Central memory CD4-positive, alpha-beta T cell (primary cell): Measurements from ENCODE around the gene SLC25A12.
"Not testable (repeated sequence)": the region's sequence is repeated elsewhere in the genome, so short reads cannot be mapped to it uniquely, and the experiment has no call there.

ENCODE experiments used
- DNase-seq: peaks from one replicate; pipeline ENCODE4 v3.0.0; 2022

SLC25A12 gene

GRCh38 chr2:171822525-171823322 is 71.3 kb downstream of the SLC25A12 start:
- no peak for DNase-seq

- DNase-seq: no peak
Measured at GRCh38 chr2:171819453-171819852, 74.6 kb downstream of the SLC25A12 start.

GRCh38 chr2:171814883-171815282 is 79.2 kb downstream of the SLC25A12 start:
- no peak for DNase-seq

GRCh38 chr2:171814174-171814573 is 79.9 kb downstream of the SLC25A12 start:
- no peak for DNase-seq

- no peak for DNase-seq
Measured at GRCh38 chr2:171813729-171814128, 80.3 kb downstream of the SLC25A12 start.

- DNase-seq: no peak
Measured at GRCh38 chr2:171813126-171813525, 80.9 kb downstream of the SLC25A12 start.

GRCh38 chr2:171811245-171811628 is 82.8 kb downstream of the SLC25A12 start:
- DNase-seq: no peak

GRCh38 chr2:171810422-171811244 is 83.4 kb downstream of the SLC25A12 start:
- no peak for DNase-seq

- not testable (repeated sequence) for DNase-seq
Measured at GRCh38 chr2:171808885-171809284, 85.2 kb downstream of the SLC25A12 start.

GRCh38 chr2:171807831-171808393 is 86.1 kb downstream of the SLC25A12 start:
- no peak for DNase-seq

GRCh38 chr2:171807119-171807518 is 86.9 kb downstream of the SLC25A12 start:
- DNase-seq: no peak

GRCh38 chr2:171804456-171804855 is 89.6 kb downstream of the SLC25A12 start:
- DNase-seq: no peak

- no peak for DNase-seq
Measured at GRCh38 chr2:171803757-171804156, 90.3 kb downstream of the SLC25A12 start.

- no peak for DNase-seq
Measured at GRCh38 chr2:171800639-171801038, 93.4 kb downstream of the SLC25A12 start.

- DNase-seq: no peak
Measured at GRCh38 chr2:171798156-171798820, 95.8 kb downstream of the SLC25A12 start.

GRCh38 chr2:171794918-171795317 is 99.1 kb downstream of the SLC25A12 start:
- no peak for DNase-seq

GRCh38 chr2:171793691-171794678 is 100.1 kb downstream of the SLC25A12 start:
- no peak for DNase-seq

GRCh38 chr2:171792886-171793580 is 101.0 kb downstream of the SLC25A12 start:
- no peak for DNase-seq

GRCh38 chr2:171792157-171792556 is 101.9 kb downstream of the SLC25A12 start:
- DNase-seq: no peak

GRCh38 chr2:171791361-171791760 is 102.7 kb downstream of the SLC25A12 start:
- no peak for DNase-seq

GRCh38 chr2:171789956-171790355 is 104.1 kb downstream of the SLC25A12 start:
- no peak for DNase-seq
